CD4-positive, alpha-beta T cell treated with Interleukin-4 for 1 hour (primary cell): Measurements from ENCODE around the gene C2orf66.

Source experiments
- DNase-seq, 2 donors: peaks; one replicate each; pipeline ENCODE4 v3.0.0-alpha.2; 2020 to 2022

The C2orf66 gene

GRCh38 chr2:196809260-196809659, at the start of gene C2orf66:
C2orf66 (minus strand) TSS chr2:196809355; CDS start chr2:196809336, 19 bp downstream.
- no peak for DNase-seq

DNA sequence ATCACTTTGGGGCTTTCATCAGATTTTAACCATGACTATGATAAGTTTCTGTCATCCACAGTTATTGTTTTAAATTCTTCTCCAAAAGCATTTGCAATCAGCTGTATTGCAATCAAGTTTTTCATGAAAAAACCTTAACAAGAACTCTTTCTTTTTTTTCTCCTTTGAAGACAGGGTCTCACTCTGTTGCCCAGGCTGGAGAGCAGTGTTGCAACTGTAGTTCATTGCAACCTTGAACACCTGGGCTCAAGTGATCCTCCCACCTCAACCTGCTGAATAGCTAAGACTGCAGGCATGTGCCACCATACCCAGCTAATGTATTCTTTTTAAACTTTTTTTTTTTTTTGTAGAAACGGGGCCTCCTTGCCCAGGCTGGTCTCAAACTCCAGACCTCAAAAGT, 45.5 kb upstream of the C2orf66 start:
- no peak for DNase-seq

DNA sequence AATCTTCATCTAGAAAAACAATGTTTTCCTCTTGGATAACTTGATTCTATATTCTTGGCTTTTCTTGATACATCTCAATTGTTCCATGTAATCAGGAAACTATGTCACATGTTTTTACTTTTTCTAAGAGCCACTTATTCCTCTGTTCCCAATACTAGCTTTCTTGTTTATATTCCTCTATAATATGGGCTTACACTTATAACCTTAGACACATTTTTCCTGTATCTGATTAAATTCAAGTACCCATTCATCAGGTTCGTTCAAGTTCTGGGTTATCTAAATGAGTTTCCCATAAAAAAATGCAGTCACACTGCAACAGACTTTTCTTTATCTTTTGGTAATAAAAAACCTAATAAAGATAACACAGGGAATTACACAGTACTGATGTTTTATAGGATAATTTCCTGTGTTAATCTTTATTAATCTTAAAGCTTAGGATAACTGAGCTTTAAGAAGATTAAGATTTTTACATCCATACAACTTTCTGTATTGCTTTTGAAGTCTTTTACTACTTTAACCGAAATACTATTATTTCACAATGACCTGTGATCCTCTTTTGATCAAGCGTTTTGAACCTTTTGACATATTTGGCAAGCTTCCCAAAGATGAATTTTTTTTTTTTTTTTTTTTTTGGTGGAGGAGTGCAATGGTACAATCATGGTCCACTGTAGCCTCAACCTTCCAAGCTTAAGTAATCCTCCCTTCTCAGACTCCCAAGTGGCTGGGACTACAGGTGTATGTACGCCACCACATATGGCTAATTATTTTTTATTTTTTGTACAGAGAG, 44.3 kb upstream of the C2orf66 start:
- no peak for DNase-seq

DNA sequence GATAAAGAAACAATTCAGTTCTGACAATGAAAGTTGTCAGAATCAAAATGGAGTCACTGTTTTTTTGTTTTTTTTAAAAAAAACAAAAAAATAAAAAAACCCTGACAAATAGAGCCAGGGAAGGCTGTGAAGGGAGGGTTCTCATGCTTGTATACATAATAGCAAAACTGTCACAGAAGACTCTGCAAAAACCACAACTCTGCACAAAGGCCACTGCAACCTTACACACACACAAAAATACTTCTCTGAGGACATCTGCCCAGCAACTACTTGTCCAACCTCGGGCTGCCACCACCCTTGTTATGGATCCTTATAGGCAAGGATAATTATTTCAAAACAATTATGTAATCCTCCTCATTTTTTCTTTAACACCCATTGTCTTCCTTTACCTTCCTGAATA, 41.9 kb upstream of the C2orf66 start:
- no peak for DNase-seq

GRCh38 chr2:196849895-196850294, 40.7 kb upstream of the C2orf66 start:
- no peak for DNase-seq

GRCh38 chr2:196846295-196846694, 37.1 kb upstream of the C2orf66 start:
- DNase-seq: no peak

GRCh38 chr2:196845371-196845770, 36.2 kb upstream of the C2orf66 start:
- DNase-seq: no peak

- DNase-seq: no peak
These were observed 31.0 kb upstream of the C2orf66 start for GRCh38 chr2:196840171-196840570.

DNA sequence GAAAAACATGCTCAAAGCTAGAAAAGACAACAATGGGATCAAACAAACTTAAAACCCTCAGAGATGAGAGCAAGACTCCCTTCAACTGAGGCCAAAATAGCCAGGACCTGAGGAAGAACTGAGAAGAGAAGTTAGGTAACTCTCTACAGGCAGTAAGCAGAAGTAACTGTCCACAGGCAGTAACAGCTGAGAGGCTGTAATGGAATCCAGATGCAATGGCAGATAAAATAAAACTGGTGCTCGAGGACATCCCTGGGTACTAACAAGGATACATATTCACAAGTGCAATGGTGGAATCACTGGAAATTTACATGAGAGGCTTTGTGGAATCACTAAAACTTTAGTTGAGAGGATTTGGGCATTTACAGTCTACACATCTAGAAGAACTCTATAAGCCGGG, 30.4 kb upstream of the C2orf66 start:
- DNase-seq: no peak

- no peak for DNase-seq
These were observed 27.3 kb upstream of the C2orf66 start for GRCh38 chr2:196836440-196836839.

- DNase-seq: no peak
These were observed 21.5 kb upstream of the C2orf66 start for GRCh38 chr2:196830701-196831100.

DNA sequence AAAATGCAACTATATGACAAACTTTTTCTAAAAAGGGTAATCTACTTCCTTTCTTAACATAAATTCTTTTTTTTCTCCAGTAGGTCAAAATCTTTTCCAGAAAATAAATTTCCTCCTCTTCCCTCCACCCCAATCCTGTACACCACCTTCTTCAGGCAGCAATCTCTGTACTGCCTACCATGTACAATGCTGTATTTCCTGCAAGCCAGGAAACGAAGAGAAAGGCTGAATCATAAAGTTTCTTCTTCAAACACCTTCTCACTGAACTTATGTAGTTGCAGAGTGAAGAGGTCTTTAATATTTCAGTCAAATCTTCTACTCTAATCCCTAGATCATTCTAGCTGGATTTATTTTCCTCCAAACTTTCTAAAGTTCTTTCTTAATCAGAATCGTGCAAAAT, 18.2 kb upstream of the C2orf66 start:
- DNase-seq: no peak

DNA sequence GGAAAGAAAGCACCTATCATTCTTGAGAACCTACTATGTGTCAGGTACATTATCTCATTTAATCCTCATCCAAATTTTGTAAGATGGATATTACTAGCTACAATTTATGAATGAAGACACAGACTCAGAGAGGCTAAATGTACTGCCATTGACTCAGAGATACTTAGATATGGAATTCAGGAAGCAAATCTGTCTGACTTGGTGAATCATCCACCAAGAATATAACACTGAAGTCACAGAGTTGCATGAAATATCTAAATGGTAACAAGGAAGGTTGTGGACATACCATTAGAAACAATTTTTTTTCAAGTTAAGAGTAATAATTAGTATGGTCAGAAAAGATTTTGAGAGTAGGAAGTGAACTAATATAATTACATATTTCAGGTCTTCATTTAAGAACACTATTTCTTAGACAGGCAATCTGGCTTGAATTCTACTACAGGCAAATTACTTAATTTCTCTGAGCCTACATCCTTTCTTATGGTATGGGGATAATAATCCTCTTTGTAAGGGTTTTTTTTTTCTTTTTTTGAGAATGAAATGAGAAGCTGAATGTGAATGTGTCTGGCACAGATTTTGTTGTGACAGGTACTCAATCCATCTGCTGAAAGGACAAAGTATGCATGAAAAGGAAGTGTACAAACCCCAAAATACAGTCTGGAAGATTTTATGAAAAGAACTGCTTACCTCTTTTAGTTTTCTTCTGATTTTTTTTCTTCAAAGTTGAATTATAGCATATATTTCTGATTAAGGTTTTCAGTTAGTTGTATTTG, 14.8 kb upstream of the C2orf66 start:
- DNase-seq: no peak

GRCh38 chr2:196821195-196821594, 12.0 kb upstream of the C2orf66 start:
- no peak for DNase-seq

GRCh38 chr2:196808083-196808665, 981 bp downstream of the C2orf66 start:
- DNase-seq: no peak

DNA sequence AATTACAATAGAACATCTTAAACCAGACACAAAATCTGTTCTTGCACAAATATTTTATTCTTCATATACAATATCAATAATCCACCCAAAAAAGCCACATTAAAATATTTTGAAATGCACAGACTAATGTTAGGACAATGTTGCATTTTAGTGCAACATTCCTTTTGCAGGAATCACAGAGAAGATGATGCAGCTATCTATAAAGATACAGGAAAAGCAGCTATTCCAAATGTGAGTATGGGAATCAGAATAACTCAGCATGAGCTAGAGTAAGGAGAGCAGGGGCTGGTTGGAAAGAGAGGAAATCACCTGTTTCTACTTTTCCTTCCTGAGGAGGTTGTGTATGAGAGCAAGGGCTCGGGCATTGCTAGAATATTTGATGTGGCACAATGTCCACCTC, 4.8 kb downstream of the C2orf66 start:
- no peak for DNase-seq

DNA sequence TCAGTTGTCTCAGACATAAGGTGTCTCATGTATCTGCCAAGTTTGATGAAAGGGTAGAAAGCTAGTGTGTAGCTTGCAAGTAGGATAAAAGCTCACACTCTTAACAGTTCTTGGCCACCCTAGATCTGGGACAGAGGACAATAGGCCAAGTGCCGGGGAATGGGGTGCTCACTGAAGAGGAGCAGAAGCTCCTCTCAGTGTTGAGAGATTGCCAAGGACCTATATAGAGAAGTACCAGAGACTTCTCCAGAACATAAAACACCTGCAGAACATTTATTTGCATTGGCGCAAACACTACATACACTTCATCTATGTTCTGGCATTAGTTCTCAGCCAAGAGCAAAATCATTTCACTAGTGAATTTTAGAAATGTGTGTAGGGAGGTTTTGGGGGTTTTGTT, 6.8 kb downstream of the C2orf66 start:
- no peak for DNase-seq

DNA sequence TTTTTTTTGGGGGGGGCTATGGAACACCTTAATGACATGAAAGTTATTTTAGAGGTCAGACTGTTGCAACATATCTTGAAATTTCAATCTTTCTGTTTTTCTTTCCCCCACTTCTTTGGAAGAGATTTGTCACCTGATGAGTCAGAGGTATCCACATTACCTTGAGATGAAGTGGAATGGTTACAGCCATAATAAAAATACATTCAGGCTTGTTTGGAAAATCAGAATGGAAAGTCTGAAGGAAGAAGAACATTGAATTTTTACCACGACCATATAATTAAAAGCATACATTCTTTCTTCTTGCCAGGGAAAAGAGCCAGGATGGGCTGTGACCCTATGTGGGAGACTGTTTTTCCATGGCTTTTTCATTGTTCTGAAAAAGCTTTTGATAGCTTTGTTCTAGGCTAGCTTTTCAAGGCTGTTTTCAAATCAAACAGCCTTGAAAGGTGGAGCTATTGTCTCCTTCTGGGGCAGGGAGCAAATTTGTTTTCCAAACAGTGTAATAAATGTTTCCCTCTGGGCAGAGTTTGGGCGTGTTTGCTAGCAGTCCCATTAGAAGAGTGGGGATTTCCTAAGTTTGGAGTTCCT, 7.4 kb downstream of the C2orf66 start:
- DNase-seq: no peak

- DNase-seq: no peak
These were observed 10.2 kb downstream of the C2orf66 start for GRCh38 chr2:196798980-196799379.

- no peak for DNase-seq
These were observed 16.3 kb downstream of the C2orf66 start for GRCh38 chr2:196792865-196793264.

GRCh38 chr2:196783431-196784094, 25.6 kb downstream of the C2orf66 start:
- no peak for DNase-seq

- no peak for DNase-seq
These were observed 42.1 kb downstream of the C2orf66 start for GRCh38 chr2:196767101-196767500.

GRCh38 chr2:196759378-196759706, 49.8 kb downstream of the C2orf66 start:
- DNase-seq: no peak
